ENCODE measurements around the gene CHCHD4.

DNA sequence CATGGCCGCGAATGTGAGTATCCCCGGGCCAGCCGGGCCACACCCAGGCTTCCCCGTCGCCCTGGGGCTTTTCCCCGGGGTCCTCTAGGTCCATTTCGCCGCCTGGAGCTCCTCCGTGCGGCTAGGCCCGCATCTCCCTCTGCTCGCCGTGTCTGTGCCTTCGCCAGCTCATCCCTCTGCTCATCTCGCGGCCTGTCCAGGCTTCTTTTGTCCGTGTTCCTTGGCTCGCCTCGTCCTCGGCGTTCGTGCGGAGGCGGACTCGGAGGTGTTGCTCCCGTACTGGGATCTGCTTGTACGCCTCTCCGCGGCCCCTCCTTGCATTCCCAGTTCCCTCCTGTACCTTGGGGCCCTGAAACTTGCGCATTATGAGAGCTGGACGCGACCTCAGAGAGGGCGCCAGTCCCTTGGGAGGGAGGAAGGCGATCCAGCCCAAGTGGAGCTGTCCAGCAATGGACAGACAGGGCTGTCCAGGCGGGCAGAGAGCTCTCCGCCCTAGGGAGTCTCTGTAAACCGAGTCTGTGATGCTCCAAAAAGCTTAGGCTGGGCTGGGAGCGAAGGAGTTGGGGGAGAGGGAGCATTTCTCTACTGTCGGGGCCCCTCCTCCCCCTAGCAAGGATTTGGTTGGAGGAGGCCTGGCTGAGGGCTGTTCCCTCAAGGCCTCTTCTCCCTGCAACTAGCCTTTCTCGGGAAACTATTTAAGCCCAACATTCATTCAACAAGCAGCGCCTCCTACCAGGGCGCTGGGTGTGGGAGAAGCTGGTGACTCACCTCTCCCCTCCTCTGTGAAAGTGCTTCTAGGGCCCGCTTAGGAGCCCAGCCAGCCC, 735 bp upstream of the CHCHD4 start:
- no peak for TF ChIP-seq EZH2 (IDR thresholded peaks at IDR 0.05; ENCODE audit: low read length, missing control alignments)
- TF ChIP-seq, protein P1, sequence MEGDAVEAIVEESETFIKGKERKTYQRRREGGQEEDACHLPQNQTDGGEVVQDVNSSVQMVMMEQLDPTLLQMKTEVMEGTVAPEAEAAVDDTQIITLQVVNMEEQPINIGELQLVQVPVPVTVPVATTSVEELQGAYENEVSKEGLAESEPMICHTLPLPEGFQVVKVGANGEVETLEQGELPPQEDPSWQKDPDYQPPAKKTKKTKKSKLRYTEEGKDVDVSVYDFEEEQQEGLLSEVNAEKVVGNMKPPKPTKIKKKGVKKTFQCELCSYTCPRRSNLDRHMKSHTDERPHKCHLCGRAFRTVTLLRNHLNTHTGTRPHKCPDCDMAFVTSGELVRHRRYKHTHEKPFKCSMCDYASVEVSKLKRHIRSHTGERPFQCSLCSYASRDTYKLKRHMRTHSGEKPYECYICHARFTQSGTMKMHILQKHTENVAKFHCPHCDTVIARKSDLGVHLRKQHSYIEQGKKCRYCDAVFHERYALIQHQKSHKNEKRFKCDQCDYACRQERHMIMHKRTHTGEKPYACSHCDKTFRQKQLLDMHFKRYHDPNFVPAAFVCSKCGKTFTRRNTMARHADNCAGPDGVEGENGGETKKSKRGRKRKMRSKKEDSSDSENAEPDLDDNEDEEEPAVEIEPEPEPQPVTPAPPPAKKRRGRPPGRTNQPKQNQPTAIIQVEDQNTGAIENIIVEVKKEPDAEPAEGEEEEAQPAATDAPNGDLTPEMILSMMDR (conservative IDR thresholded peaks at IDR 0.05 in 1 of 2, IDR thresholded peaks at IDR 0.05 in 1 of 2; ENCODE audit: low read depth in 1 of 2, low read length in 2 of 2), result peak; percentile 25 to 28

Data from fibroblast of lung (primary cell).